ENCODE measurements around the gene NCKAP5.

NCKAP5 gene

GRCh38 chr2:133416736-133417135, 151.5 kb downstream of the NCKAP5 start:
- DNase-seq, result no peak

- no peak for DNase-seq
These were observed 152.1 kb downstream of the NCKAP5 start for GRCh38 chr2:133416146-133416545.

- DNase-seq, result no peak
These were observed 152.9 kb downstream of the NCKAP5 start for GRCh38 chr2:133415210-133415876.

- DNase-seq, result no peak
These were observed 153.6 kb downstream of the NCKAP5 start for GRCh38 chr2:133414486-133415209.

- DNase-seq, result no peak
These were observed 154.4 kb downstream of the NCKAP5 start for GRCh38 chr2:133413863-133414262.

GRCh38 chr2:133412694-133413093, 155.6 kb downstream of the NCKAP5 start:
- no peak for DNase-seq

GRCh38 chr2:133411857-133412256, 156.4 kb downstream of the NCKAP5 start:
- no peak for DNase-seq

- no peak for DNase-seq
These were observed 157.2 kb downstream of the NCKAP5 start for GRCh38 chr2:133411101-133411500.

- DNase-seq, result no peak
These were observed 158.5 kb downstream of the NCKAP5 start for GRCh38 chr2:133409581-133410285.

GRCh38 chr2:133408671-133409070, 159.6 kb downstream of the NCKAP5 start:
- no peak for DNase-seq

GRCh38 chr2:133407341-133407740, 160.9 kb downstream of the NCKAP5 start:
- DNase-seq, result no peak

- no peak for DNase-seq
These were observed 163.0 kb downstream of the NCKAP5 start for GRCh38 chr2:133405252-133405651.

GRCh38 chr2:133400411-133400810, 167.9 kb downstream of the NCKAP5 start:
- no peak for DNase-seq

- no peak for DNase-seq
These were observed 174.4 kb downstream of the NCKAP5 start for GRCh38 chr2:133393895-133394294.

GRCh38 chr2:133390156-133390555, 178.1 kb downstream of the NCKAP5 start:
- DNase-seq, result no peak

GRCh38 chr2:133389569-133389968, 178.7 kb downstream of the NCKAP5 start:
- no peak for DNase-seq

- no peak for DNase-seq
These were observed 185.7 kb downstream of the NCKAP5 start for GRCh38 chr2:133382566-133382965.

GRCh38 chr2:133380991-133381390, 187.3 kb downstream of the NCKAP5 start:
- no peak for DNase-seq

- no peak for DNase-seq
These were observed 189.2 kb downstream of the NCKAP5 start for GRCh38 chr2:133378928-133379549.

GRCh38 chr2:133378386-133378785, 189.9 kb downstream of the NCKAP5 start:
- DNase-seq, result no peak

- DNase-seq, result no peak
These were observed 190.7 kb downstream of the NCKAP5 start for GRCh38 chr2:133377599-133377998.

- DNase-seq, result no peak
These were observed 191.2 kb downstream of the NCKAP5 start for GRCh38 chr2:133377021-133377481.

- no peak for DNase-seq
These were observed 193.5 kb downstream of the NCKAP5 start for GRCh38 chr2:133374781-133375180.
